Fibroblast of skin of left biceps (primary cell): ENCODE results near the gene IFNGR1.
A peak's percentile ranks its signal among the peaks of the same experiment; 100 is the strongest.
"Not testable (repeated sequence)": the region's sequence is repeated elsewhere in the genome, so short reads cannot be mapped to it uniquely, and the experiment has no call there.

ENCODE experiments used
- DNase-seq, 2 experiments: peaks; one replicate each; pipeline ENCODE4 v3.0.0-alpha.2; 2013; ENCODE audit warnings: low read depth in 2 of 2

IFNGR1 gene

DNA sequence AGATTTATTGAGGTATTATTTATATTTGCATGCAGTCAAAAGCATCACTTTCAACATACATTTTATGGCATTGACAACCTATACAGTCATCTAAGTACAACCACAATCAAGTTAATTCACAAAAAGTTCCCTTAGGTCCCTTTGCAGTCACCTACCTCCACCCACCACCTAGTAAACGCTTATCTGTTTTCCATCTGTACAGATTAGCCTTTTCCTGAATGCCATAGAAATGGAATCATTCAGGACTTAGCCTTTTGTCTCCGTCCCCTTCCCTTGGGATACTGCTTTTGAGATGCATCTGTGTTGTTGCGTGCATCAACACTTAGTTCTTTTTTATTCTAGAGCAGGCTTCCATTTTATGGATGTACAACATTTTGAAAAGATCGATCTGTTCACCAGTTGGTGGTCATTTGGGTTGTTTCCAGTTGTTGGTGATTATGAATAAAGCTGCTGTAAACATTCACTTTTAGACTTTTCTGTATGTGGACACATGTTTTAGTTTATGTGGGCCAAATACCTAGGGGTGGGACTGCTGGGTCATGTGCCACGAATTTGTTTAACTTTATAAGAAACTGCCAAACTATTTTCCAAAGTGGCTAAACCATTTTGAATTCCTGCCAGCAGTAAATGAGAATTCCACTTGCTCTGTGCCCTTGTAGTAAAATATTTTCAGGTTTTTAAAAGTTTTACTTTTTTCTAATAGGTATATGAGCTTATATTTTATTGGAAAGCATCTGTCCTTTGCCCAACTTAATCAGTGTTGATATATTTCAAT is 17.6 kb upstream of the IFNGR1 start:
- no peak for DNase-seq

GRCh38 chr6:137235686-137236085 is 16.5 kb upstream of the IFNGR1 start:
- no peak for DNase-seq

- peak; percentile 57 to 60 for DNase-seq
These were observed 15.0 kb upstream of the IFNGR1 start for GRCh38 chr6:137233911-137234863.

DNA sequence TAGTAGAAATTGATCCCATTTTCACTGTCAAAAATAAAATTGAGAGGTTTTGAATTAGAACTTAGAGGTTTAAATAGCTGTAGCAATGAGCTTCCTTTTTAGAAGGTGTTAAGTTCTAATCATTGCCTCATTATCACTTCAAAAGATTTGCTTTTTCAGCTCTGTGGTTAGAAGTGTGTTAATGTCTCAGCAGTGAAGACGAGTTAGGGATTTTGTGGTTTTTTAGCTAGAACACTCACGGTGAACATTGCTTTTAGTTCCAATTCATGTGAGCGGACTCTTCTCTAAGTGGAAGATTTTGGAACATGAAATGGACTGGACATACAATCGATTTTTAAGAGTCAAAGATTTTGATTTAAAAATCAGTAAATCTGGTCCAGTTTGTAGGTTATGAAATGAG is 12.7 kb upstream of the IFNGR1 start:
- DNase-seq: no peak

- no peak for DNase-seq
These were observed 11.9 kb upstream of the IFNGR1 start for GRCh38 chr6:137230956-137231555.

DNA sequence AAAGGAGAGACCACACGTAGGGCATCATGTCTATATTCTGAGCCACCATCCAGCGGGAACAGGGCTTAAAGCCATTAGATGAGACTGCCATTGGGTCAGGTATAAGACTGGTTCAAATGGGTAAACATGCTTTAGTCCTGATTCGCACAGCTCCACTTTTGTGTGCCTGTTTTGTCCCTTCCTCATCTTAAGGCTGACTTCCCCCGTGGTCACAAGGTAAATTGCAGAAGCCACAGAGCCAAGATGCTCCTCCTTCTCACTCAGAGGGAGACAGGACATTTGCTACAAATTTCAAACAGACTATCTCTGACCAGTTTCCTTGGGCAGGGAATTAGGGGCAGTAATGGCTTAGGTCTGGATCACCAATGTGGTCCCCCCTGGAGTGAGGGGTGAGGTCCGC is 11.4 kb upstream of the IFNGR1 start:
- no peak for DNase-seq

GRCh38 chr6:137229075-137229759 is 10.0 kb upstream of the IFNGR1 start:
- DNase-seq: no peak

- no peak for DNase-seq
These were observed 8.7 kb upstream of the IFNGR1 start for GRCh38 chr6:137227871-137228302.

DNA sequence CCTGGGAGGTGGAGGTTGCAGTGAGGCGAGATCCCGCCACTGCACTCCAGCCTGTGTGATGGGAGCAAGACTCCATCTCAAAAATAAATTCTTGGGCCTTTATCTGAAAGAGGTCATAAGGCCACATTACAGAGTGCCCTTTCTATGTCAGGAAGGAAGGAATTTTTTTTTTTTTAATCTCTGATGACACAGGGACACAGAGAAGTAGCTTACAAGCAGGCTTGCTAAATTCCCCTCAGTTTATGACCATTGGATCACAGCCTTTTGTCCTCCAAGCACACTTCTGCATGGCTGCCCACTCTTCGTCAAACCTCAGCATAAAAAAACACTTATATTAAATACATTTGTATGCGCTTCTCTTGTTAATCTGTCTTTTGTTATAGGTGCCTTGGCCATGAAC is 7.5 kb upstream of the IFNGR1 start:
- no peak for DNase-seq

DNA sequence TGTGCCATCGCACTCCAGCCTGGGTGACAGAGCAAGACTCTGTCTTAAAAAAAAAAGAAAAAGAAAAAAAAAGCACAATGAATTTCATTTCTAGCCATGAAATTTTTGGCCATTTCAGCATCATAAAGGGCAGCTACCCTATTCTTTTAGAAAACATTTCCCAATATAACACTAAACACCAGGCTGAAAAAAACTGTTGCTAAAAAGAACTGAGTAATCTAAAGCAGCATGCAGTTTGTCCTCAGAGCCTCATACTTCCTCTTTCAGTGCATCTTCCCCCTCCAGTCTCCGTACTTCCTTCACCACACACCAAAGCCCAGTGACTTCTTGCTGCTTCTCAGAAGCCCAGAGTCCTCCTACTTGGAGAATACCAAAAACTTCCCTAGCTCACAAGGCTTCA is 5.6 kb upstream of the IFNGR1 start:
- DNase-seq: no peak

DNA sequence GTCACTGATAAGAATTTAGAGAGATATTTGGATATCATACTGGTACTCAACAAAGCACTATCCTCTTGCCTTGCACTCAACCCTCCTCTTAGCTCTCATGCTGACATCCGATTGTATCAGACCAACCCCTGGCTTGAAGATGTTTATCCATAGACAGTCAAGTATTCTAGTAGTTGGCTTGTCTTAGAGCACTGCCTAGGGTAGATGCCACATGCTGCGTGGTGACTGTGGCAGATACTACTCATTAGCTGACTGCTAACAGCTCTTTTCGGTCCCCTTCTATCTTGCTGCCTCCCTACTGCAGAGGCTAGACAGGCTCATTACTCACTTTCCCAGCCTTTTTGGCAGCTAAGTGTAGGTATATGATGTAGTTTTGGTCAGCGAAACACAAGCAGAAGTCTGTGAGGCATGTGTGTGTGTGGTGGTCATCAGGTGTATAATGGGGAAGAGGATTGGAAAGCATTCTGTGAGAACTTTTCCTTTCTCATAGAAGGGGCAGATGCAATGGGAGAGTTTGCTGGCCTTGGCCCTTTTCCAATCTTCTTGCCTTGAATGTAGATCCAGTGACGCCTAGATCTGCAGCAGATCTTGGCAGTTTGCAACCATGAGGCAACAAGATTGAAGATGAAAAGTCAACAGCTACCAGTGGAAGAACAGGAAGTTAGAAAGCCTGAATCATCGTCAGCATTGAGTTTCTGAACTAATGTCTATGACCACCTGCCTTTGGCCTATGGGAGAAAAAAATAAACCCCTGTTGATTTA is 4.4 kb upstream of the IFNGR1 start:
- no peak for DNase-seq

- no peak for DNase-seq
These were observed 3.2 kb upstream of the IFNGR1 start for GRCh38 chr6:137222381-137222780.

DNA sequence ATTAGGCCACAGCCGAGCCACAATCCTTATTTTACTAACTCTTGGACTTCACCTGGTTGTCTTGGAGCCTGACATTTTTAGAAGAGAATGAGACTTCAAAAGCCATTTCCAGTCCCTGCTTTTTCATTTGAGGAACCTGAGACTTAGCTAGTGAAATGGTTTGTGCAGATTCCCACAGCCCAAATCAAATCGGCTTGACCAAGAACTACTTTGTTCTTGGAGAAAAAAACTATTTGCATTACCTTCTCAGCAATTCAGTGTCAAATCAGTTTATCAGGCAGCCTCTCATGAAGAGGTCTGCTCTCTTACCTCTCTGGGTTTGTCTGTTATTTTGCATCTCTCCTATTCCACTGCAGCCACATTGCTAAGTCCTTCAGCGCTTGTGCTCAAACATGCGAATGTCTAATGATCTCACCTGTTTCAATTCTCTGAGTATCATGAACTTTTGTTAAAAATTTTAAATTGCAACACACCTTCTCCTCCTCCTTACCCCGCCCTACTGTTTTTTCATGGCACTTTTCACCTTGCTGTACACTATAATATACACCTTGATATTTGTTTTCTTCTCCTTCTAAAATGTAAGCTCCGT is 573 bp upstream of the IFNGR1 start:
- DNase-seq: no peak

- no peak for DNase-seq
These were observed 690 bp downstream of the IFNGR1 start for GRCh38 chr6:137218473-137218916.

DNA sequence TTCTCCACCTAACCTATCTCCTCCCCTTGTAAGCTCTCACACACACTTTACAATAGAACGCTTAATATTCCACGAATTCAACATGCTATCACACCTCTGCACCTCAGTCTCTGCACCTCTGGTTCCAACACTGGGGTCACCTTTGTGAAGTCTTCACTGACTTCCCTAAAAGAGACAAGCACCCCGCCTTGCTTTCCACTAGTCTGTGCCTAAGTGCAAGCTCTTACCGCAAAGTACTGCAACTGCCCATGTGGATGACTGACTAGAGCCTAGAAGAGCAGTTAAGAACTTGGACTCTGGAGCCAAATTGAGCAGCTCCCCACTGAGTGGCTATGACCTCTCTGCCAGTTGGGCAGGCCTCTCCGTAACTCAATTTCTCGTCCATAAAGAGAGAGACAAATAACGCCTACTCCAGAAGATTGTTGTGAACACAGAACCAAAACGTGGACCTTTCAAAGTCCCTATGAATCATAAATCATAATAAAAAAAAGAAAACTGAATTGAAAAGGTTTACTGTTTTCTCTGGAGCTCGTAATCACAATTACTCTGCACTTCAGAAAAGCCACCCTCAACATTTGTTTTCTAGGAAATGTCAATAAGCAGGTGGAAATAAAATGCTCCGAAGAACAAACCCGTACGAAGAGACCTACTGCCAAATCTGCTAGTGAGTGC is 1.2 kb downstream of the IFNGR1 start:
- no peak for DNase-seq

GRCh38 chr6:137216875-137217553 is 2.2 kb downstream of the IFNGR1 start:
- no peak for DNase-seq

DNA sequence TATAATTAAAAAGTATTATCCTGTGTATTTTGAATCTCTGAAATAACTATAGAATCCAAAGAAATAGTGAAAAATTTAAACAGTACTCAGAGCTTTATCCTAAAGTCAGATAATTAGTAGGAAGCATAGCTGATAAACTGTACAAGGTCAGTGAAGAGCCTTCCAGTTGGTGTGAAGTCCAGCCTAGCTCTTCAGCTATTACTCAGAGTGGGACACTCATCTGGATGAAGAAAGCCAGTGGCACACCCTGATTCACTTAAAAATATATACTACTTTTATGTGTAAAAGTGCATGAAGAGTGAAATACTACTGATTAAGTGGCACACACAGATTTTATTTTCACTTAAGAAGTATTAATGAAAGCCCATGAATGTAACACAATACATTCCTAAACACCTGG is 3.1 kb downstream of the IFNGR1 start:
- no peak for DNase-seq

GRCh38 chr6:137215630-137216029 is 3.6 kb downstream of the IFNGR1 start:
- DNase-seq: not testable (repeated sequence)

GRCh38 chr6:137214931-137215330 is 4.3 kb downstream of the IFNGR1 start:
- DNase-seq: no peak
